Erythroblast (primary cell): ENCODE data around the gene PRR29.
"Not testable (repeated sequence)": the region's sequence is repeated elsewhere in the genome, so short reads cannot be mapped to it uniquely, and the experiment has no call there.

ENCODE experiments used
- GATA1 ChIP-seq: IDR thresholded peaks from 2 replicates; pipeline ENCODE4 v1.6.1; 2011; ENCODE audit warnings: low read depth, mild to moderate bottlenecking, control low read depth, low read length, moderate library complexity
- POLR2A ChIP-seq: IDR thresholded peaks from 2 replicates; pipeline ENCODE4 v1.6.1; 2011; ENCODE audit warnings: mild to moderate bottlenecking, low read length

- TF ChIP-seq POLR2A, GATA1: not testable (repeated sequence)
Observed at GRCh38 chr17:64007089-64007837, 9.1 kb downstream of the PRR29 start.
